Measurements from ENCODE around the gene ABHD3. TPM values are rescaled to one million over a fixed set of nuclear protein-coding genes. Genes with fewer than 3 reads are reported as not detected.
"Not testable (repeated sequence)": the region's sequence is repeated elsewhere in the genome, so short reads cannot be mapped to it uniquely, and the experiment has no call there.

Gene ABHD3
- total and polyA plus RNA-seq, 3 experiments from 2014 or later = 30.0 to 31.3 (median 30.6) TPM

DNA sequence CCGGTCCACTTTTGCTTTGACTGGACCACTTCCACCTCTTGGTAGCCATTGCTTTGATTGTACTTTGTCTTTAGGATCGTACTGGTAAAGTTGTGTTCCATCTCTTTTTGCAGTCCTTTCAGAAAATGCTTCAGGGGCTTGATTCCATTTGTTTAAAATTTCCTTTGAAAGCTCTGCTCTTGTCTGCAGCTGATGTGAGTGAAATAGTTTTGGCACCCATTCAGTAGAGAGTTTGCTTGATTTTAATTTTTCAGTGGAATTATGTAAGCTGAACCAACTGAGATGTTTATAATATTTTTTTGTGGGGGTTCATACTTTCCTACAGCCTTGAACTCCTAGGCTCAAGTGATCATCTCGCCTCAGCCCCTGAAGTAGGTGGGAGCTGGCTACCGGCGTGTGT is 28.4 kb upstream of the ABHD3 start:
- H3K4me3 ChIP-seq (ENCODE audit: low read length) = no peak overlapping the region
- H3K27ac ChIP-seq (ENCODE audit: low read depth, low read length) = no peak overlapping the region
- ChIA-PET POLR2A (no interaction called here), CTCF (no interaction called here)
- H3K4me1 ChIP-seq (ENCODE audit: insufficient read depth, low read length) = no peaks in the 10 kb centered on the region
- Mint-ChIP-seq H3K27me3 (peaks cover 4 to 10% of the 10 kb centered on the region in 2 donors), H3K9me3 (peaks cover 0 to 5% (median 4%) of the 10 kb centered on the region in 5 donors), H3K4me1 (no peaks in the 10 kb centered on the region), H3K27ac (no peak overlapping the region), H3K4me3 (no peak overlapping the region), H3K36me3 (peaks cover 0 to 6% (median 2%) of the 10 kb centered on the region in 3 donors)
- H3K9me3 ChIP-seq (ENCODE audit: low read length) = no peaks in the 10 kb centered on the region
- H3K27me3 ChIP-seq (ENCODE audit: insufficient read depth, low read length, poor library complexity, severe bottlenecking) = no peaks in the 10 kb centered on the region
- H3K36me3 ChIP-seq (ENCODE audit: insufficient read depth, low read length) = no peaks in the 10 kb centered on the region
- no peak for DNase-seq

- POLR2A ChIA-PET = no interaction called here
- peaks cover 0 to 2% (median 0%) of the 10 kb centered on the region in 3 donors for H3K4me1 Mint-ChIP-seq
Measured at GRCh38 chr18:21727702-21728101, 23.1 kb upstream of the ABHD3 start.

DNA sequence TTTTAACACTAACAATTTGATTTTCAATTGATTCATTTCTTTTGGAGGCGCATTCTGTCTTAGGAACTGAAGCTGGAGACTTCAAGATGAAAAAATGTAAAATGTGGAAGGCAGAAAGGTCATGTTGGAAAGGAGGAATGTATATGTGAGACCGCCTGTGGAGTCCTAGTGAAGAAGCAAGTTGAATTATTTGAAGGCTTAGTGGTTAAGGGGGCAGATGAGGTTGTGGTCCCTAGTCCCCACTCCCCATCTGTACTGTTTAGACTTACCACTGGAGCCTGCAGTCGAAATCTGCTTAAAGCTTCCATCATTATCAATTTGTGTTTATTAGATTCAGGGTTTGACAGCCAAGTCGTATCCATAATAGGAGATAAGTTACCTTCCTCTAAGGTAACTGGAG is 20.6 kb upstream of the ABHD3 start:
- Mint-ChIP-seq H3K4me1 (peaks cover 0 to 2% (median 0%) of the 10 kb centered on the region in 3 donors), H3K36me3 (no peaks in the 10 kb centered on the region), H3K27ac (no peak overlapping the region), H3K9me3 (no peaks in the 10 kb centered on the region), H3K4me3 (no peak overlapping the region), H3K27me3 (peaks cover 0 to 6% of the 10 kb centered on the region in 2 donors)
- H3K27ac ChIP-seq (ENCODE audit: low read depth, low read length) = no peak overlapping the region
- POLR2A ChIA-PET = no interaction called here
- H3K36me3 ChIP-seq (ENCODE audit: insufficient read depth, low read length) = no peaks in the 10 kb centered on the region
- H3K9me3 ChIP-seq (ENCODE audit: low read length) = no peaks in the 10 kb centered on the region
- no peak overlapping the region for H3K4me3 ChIP-seq (ENCODE audit: low read length)
- H3K27me3 ChIP-seq (ENCODE audit: insufficient read depth, low read length, poor library complexity, severe bottlenecking) = no peaks in the 10 kb centered on the region
- H3K4me1 ChIP-seq (ENCODE audit: insufficient read depth, low read length) = no peaks in the 10 kb centered on the region
- CTCF ChIA-PET = no interaction called here
- DNase-seq = no peak

More at GRCh38 chr18:21727702-21728101, 23.1 kb upstream of the ABHD3 start:
- peaks cover 0 to 7% of the 10 kb centered on the region in 2 donors for H3K27me3 Mint-ChIP-seq
- Histone ChIP-seq H3K9me3 (ENCODE audit: low read length) (no peaks in the 10 kb centered on the region), H3K36me3 (ENCODE audit: insufficient read depth, low read length) (no peaks in the 10 kb centered on the region), H3K27ac (ENCODE audit: low read depth, low read length) (no peak overlapping the region), H3K4me1 (ENCODE audit: insufficient read depth, low read length) (no peaks in the 10 kb centered on the region), H3K27me3 (ENCODE audit: insufficient read depth, low read length, poor library complexity, severe bottlenecking) (no peaks in the 10 kb centered on the region), H3K4me3 (ENCODE audit: low read length) (no peak overlapping the region)
- H3K36me3 Mint-ChIP-seq = no peaks in the 10 kb centered on the region
- CTCF ChIA-PET = no interaction called here
- DNase-seq = no peak
- no peak overlapping the region for H3K27ac Mint-ChIP-seq
- no peak overlapping the region for H3K4me3 Mint-ChIP-seq
- no peaks in the 10 kb centered on the region for H3K9me3 Mint-ChIP-seq

GRCh38 chr18:21722687-21723086 is 18.1 kb upstream of the ABHD3 start:
- H3K4me3 ChIP-seq (ENCODE audit: low read length) = no peak overlapping the region
- H3K27me3 ChIP-seq (ENCODE audit: insufficient read depth, low read length, poor library complexity, severe bottlenecking) = no peaks in the 10 kb centered on the region
- CTCF ChIA-PET = no interaction called here
- Mint-ChIP-seq H3K27ac (no peak overlapping the region), H3K4me3 (no peak overlapping the region), H3K4me1 (peaks cover 0 to 2% (median 0%) of the 10 kb centered on the region in 3 donors), H3K9me3 (no peaks in the 10 kb centered on the region), H3K27me3 (peaks cover 0 to 6% of the 10 kb centered on the region in 2 donors), H3K36me3 (no peaks in the 10 kb centered on the region)
- H3K9me3 ChIP-seq (ENCODE audit: low read length) = no peaks in the 10 kb centered on the region
- H3K36me3 ChIP-seq (ENCODE audit: insufficient read depth, low read length) = no peaks in the 10 kb centered on the region
- no peak for DNase-seq
- no peak overlapping the region for H3K27ac ChIP-seq (ENCODE audit: low read depth, low read length)
- no peaks in the 10 kb centered on the region for H3K4me1 ChIP-seq (ENCODE audit: insufficient read depth, low read length)
- POLR2A ChIA-PET = no interaction called here

DNA sequence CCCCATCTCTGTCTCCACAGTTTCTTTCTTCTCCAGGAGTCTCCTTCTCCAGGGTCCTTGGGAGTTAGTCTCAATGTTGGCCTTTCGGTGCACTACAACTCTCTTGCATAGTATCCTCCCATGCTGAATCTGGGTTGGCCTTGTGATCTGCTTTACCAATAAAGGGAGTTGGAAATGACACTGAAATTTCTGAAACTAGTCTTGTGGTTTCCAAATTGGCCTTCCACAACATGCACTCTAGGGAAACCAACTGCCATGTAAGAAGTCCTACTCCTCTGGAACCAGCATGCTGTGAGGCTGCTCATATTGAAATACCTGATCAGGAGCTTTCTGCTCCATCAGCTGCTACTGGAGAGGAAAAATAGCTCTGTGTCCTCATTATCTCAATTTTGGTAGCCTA is 9.9 kb upstream of the ABHD3 start:
- peaks cover 1 to 7% of the 10 kb centered on the region in 2 donors for H3K27me3 Mint-ChIP-seq
- no peaks in the 10 kb centered on the region for H3K4me1 Mint-ChIP-seq
- H3K9me3 ChIP-seq (ENCODE audit: low read length) = no peaks in the 10 kb centered on the region
- CTCF ChIA-PET = interaction anchor here (1.1 kb wide), 1 partner anchor 11 kb away, joined by 3 read pairs; no protein-coding TSS in a partner anchor
- H3K4me3 ChIP-seq (ENCODE audit: low read length) = no peak overlapping the region
- no peak overlapping the region for H3K4me3 Mint-ChIP-seq
- no peaks in the 10 kb centered on the region for H3K27me3 ChIP-seq (ENCODE audit: insufficient read depth, low read length, poor library complexity, severe bottlenecking)
- H3K36me3 ChIP-seq (ENCODE audit: insufficient read depth, low read length) = no peaks in the 10 kb centered on the region
- peaks cover 0 to 12% (median 4%) of the 10 kb centered on the region in 5 donors for H3K9me3 Mint-ChIP-seq
- no peaks in the 10 kb centered on the region for H3K4me1 ChIP-seq (ENCODE audit: insufficient read depth, low read length)
- no peak overlapping the region for H3K27ac Mint-ChIP-seq
- H3K27ac ChIP-seq (ENCODE audit: low read depth, low read length) = no peak overlapping the region
- peaks cover 0 to 12% (median 2%) of the 10 kb centered on the region in 3 donors for H3K36me3 Mint-ChIP-seq
- DNase-seq = no peak
- POLR2A ChIA-PET = no interaction called here

- H3K9me3 ChIP-seq (ENCODE audit: low read length); H3K27me3 ChIP-seq (ENCODE audit: insufficient read depth, low read length, poor library complexity, severe bottlenecking); POLR2A ChIA-PET; H3K9me3 Mint-ChIP-seq; DNase-seq; H3K36me3 ChIP-seq (ENCODE audit: insufficient read depth, low read length); CTCF ChIA-PET; H3K27ac ChIP-seq (ENCODE audit: low read depth, low read length); H3K27me3 Mint-ChIP-seq; H3K4me3 ChIP-seq (ENCODE audit: low read length): not testable (repeated sequence)
- Mint-ChIP-seq H3K4me3 (peak overlapping the region in 3 of 7 donors; percentile 44 to 73 (median 66)), H3K27ac (peak overlapping the region in 4 of 8 donors; percentile 3 to 60 (median 41)), H3K4me1 (peaks cover 26 to 27% (median 27%) of the 10 kb centered on the region in 3 donors), H3K36me3 (peaks cover 0 to 15% (median 2%) of the 10 kb centered on the region in 3 donors)
- peaks cover 21% of the 10 kb centered on the region for H3K4me1 ChIP-seq (ENCODE audit: insufficient read depth, low read length)
Measured at GRCh38 chr18:21707130-21707529, 2.6 kb upstream of the ABHD3 start.

DNA sequence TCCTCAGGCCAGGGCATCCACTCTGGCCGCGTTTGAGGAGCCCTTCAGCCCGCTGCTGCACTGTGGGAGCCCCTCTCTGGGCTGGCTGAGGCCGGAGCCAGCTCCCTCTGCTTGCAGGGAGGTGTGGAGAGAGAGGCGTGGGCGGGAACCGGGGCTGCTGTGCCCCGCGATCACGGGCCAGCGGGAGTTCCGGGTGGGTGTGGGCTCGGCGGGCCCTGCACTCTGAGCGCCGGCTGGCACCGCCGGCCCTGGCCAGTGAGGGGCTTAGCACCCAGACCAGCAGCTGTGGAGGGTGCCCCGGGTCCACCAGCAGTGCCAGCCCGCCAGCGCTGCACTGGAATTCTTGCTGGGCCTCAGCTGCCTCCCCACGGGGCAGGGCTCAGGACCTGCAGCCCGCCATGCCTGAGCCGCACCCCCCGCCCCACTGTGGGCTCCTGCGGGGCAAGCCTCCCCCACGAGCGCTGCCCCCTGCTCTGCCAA is 1.9 kb upstream of the ABHD3 start:
- Histone ChIP-seq H3K9me3 (ENCODE audit: low read length) (no peaks in the 10 kb centered on the region), H3K27ac (ENCODE audit: low read depth, low read length) (no peak overlapping the region), H3K27me3 (ENCODE audit: insufficient read depth, low read length, poor library complexity, severe bottlenecking) (no peaks in the 10 kb centered on the region), H3K4me1 (ENCODE audit: insufficient read depth, low read length) (peaks cover 21% of the 10 kb centered on the region), H3K4me3 (ENCODE audit: low read length) (no peak overlapping the region), H3K36me3 (ENCODE audit: insufficient read depth, low read length) (peaks cover 5% of the 10 kb centered on the region)
- ChIA-PET CTCF (no interaction called here), POLR2A (no interaction called here)
- Mint-ChIP-seq H3K27me3 (no peaks in the 10 kb centered on the region), H3K9me3 (no peaks in the 10 kb centered on the region), H3K4me1 (peaks cover 27 to 33% (median 31%) of the 10 kb centered on the region in 3 donors), H3K36me3 (peaks cover 0 to 20% (median 2%) of the 10 kb centered on the region in 3 donors), H3K27ac (no peak overlapping the region), H3K4me3 (peak overlapping the region in 1 of 7 donors; percentile 94)
- DNase-seq = no peak

GRCh38 chr18:21703241-21703820 is 1.2 kb downstream of the ABHD3 start:
- H3K36me3 Mint-ChIP-seq = peaks cover 0 to 40% (median 2%) of the 10 kb centered on the region in 3 donors
- H3K4me3 Mint-ChIP-seq = peak overlapping the region; percentile 92 to 99 (median 98)
- peaks cover 26 to 41% (median 31%) of the 10 kb centered on the region in 3 donors for H3K4me1 Mint-ChIP-seq
- Histone ChIP-seq H3K9me3 (ENCODE audit: low read length) (no peaks in the 10 kb centered on the region), H3K27me3 (ENCODE audit: insufficient read depth, low read length, poor library complexity, severe bottlenecking) (no peaks in the 10 kb centered on the region), H3K36me3 (ENCODE audit: insufficient read depth, low read length) (peaks cover 14% of the 10 kb centered on the region), H3K4me3 (ENCODE audit: low read length) (peak overlapping the region; percentile 87), H3K27ac (ENCODE audit: low read depth, low read length) (peak overlapping the region; percentile 89), H3K4me1 (ENCODE audit: insufficient read depth, low read length) (peaks cover 26% of the 10 kb centered on the region)
- no peaks in the 10 kb centered on the region for H3K27me3 Mint-ChIP-seq
- POLR2A ChIA-PET = interaction anchor here (0.8 to 2.5 kb wide), 5 partner anchors 21 to 103 kb away, joined by 3 to 24 read pairs (median 11); partner anchors contain the start of genes ESCO1 and MIB1
- H3K9me3 Mint-ChIP-seq = no peaks in the 10 kb centered on the region
- CTCF ChIA-PET = interaction anchor here (1.0 to 2.0 kb wide), 6 partner anchors 11 to 103 kb away, joined by 3 to 9 read pairs (median 5); partner anchors contain the start of genes ESCO1 and SNRPD1
- DNase-seq = peak in 3 of 5 donors; percentile 17 to 54 (median 22)
- peak overlapping the region; percentile 91 to 98 (median 96) for H3K27ac Mint-ChIP-seq
